Epithelial cell of esophagus (primary cell): Measurements from ENCODE around the gene PPM1E.

Source experiments
- DNase-seq: peaks from one replicate; pipeline ENCODE4 v3.0.0; 2010; ENCODE audit warnings: low read depth
- H3K4me3 ChIP-seq: 2 replicates; pipeline ENCODE4 v1.5.1; 2011; ENCODE audit warnings: mild to moderate bottlenecking, low read length, control low read depth
- CTCF ChIP-seq: IDR thresholded peaks from 2 replicates; pipeline ENCODE4 v1.5.1; 2011; ENCODE audit warnings: low read depth, mild to moderate bottlenecking, low read length, control low read depth, inconsistent platforms; ENCODE audit not compliant: insufficient read depth; ENCODE audit errors: missing control alignments

The PPM1E gene

GRCh38 chr17:58911741-58912343 lies 156.2 kb downstream of the PPM1E start:
- DNase-seq, result no peak
- no peak overlapping the region for H3K4me3 ChIP-seq
- no peak for TF ChIP-seq CTCF

- H3K4me3 ChIP-seq, result no peak overlapping the region
- TF ChIP-seq CTCF, result no peak
- DNase-seq, result peak; percentile 69
Observed at GRCh38 chr17:58913552-58913951, 157.9 kb downstream of the PPM1E start.

GRCh38 chr17:58913971-58914769 lies 158.5 kb downstream of the PPM1E start:
- peak; percentile 59 for DNase-seq
- H3K4me3 ChIP-seq, result no peak overlapping the region
- TF ChIP-seq CTCF, result no peak

GRCh38 chr17:58917228-58917627 lies 161.6 kb downstream of the PPM1E start:
- no peak overlapping the region for H3K4me3 ChIP-seq
- TF ChIP-seq CTCF, result no peak
- DNase-seq, result no peak

- H3K4me3 ChIP-seq, result no peak overlapping the region
- no peak for TF ChIP-seq CTCF
Observed at GRCh38 chr17:58918072-58918471, 162.4 kb downstream of the PPM1E start.

GRCh38 chr17:58918884-58919283 lies 163.2 kb downstream of the PPM1E start:
- no peak for DNase-seq
- H3K4me3 ChIP-seq, result no peak overlapping the region
- no peak for TF ChIP-seq CTCF

More at GRCh38 chr17:58918072-58918471, 162.4 kb downstream of the PPM1E start:
- DNase-seq, result no peak
